ENCODE results near the gene PITPNC1. TPM values are rescaled to one million over a fixed set of nuclear protein-coding genes. Genes with fewer than 3 reads are reported as not detected.
"Not testable (repeated sequence)": the region's sequence is repeated elsewhere in the genome, so short reads cannot be mapped to it uniquely, and the experiment has no call there.

Gene PITPNC1
- 40.3 TPM for total RNA-seq (ENCODE audit: unreplicated experiment)
- long read RNA-seq, partial matches to known transcripts = 0 of 3 reads
- long read RNA-seq, other reads (novel, unspliced or antisense) = 3 of 3 reads

- peak; percentile 89 for DNase-seq
- Mint-ChIP-seq H3K27me3 (ENCODE audit: unreplicated experiment) (peaks cover 2% of the 10 kb centered on the region), H3K4me3 (ENCODE audit: unreplicated experiment) (peak within 1 kb of the TSS; percentile 92), H3K27ac (ENCODE audit: unreplicated experiment) (peak within 1 kb of the TSS; percentile 87), H3K36me3 (ENCODE audit: unreplicated experiment) (no peaks in the 10 kb centered on the region), H3K4me1 (ENCODE audit: low read depth, unreplicated experiment) (peaks cover 16% of the 10 kb centered on the region), H3K9me3 (ENCODE audit: unreplicated experiment) (peaks cover 4% of the 10 kb centered on the region)
- no peak for TF ChIP-seq CTCF (IDR thresholded peaks at IDR 0.05; ENCODE audit: partially characterized antibody, unreplicated experiment)
Observed at GRCh38 chr17:67376737-67377487, at the start of gene PITPNC1. Gene PITPNC1 (plus strand): TSS chr17:67377281.

- H3K4me1 Mint-ChIP-seq (ENCODE audit: low read depth, unreplicated experiment) = peaks cover 2% of the 10 kb centered on the region
- peaks cover 3% of the 10 kb centered on the region for H3K9me3 Mint-ChIP-seq (ENCODE audit: unreplicated experiment)
- no peak for DNase-seq
- no peak overlapping the region for H3K4me3 Mint-ChIP-seq (ENCODE audit: unreplicated experiment)
- TF ChIP-seq CTCF (IDR thresholded peaks at IDR 0.05; ENCODE audit: partially characterized antibody, unreplicated experiment) = no peak
- H3K27ac Mint-ChIP-seq (ENCODE audit: unreplicated experiment) = no peak overlapping the region
- H3K27me3 Mint-ChIP-seq (ENCODE audit: unreplicated experiment) = no peaks in the 10 kb centered on the region
- peaks cover 8% of the 10 kb centered on the region for H3K36me3 Mint-ChIP-seq (ENCODE audit: unreplicated experiment)
Observed at GRCh38 chr17:67328026-67328425, 49.1 kb upstream of the PITPNC1 start.

GRCh38 chr17:67331381-67332161 is 45.5 kb upstream of the PITPNC1 start:
- not testable (repeated sequence) for DNase-seq; H3K4me1 Mint-ChIP-seq (ENCODE audit: low read depth, unreplicated experiment); H3K4me3 Mint-ChIP-seq (ENCODE audit: unreplicated experiment); H3K27me3 Mint-ChIP-seq (ENCODE audit: unreplicated experiment); H3K9me3 Mint-ChIP-seq (ENCODE audit: unreplicated experiment); H3K36me3 Mint-ChIP-seq (ENCODE audit: unreplicated experiment); H3K27ac Mint-ChIP-seq (ENCODE audit: unreplicated experiment)

- not testable (repeated sequence) for H3K27me3 Mint-ChIP-seq (ENCODE audit: unreplicated experiment); H3K9me3 Mint-ChIP-seq (ENCODE audit: unreplicated experiment); H3K4me3 Mint-ChIP-seq (ENCODE audit: unreplicated experiment); DNase-seq; H3K27ac Mint-ChIP-seq (ENCODE audit: unreplicated experiment); H3K4me1 Mint-ChIP-seq (ENCODE audit: low read depth, unreplicated experiment); H3K36me3 Mint-ChIP-seq (ENCODE audit: unreplicated experiment)
Observed at GRCh38 chr17:67332162-67332508, 44.9 kb upstream of the PITPNC1 start.

- peaks cover 7% of the 10 kb centered on the region for H3K36me3 Mint-ChIP-seq (ENCODE audit: unreplicated experiment)
- H3K9me3 Mint-ChIP-seq (ENCODE audit: unreplicated experiment) = no peaks in the 10 kb centered on the region
- no peak overlapping the region for H3K27ac Mint-ChIP-seq (ENCODE audit: unreplicated experiment)
- TF ChIP-seq CTCF (IDR thresholded peaks at IDR 0.05; ENCODE audit: partially characterized antibody, unreplicated experiment) = no peak
- DNase-seq = no peak
- no peaks in the 10 kb centered on the region for H3K4me1 Mint-ChIP-seq (ENCODE audit: low read depth, unreplicated experiment)
- H3K27me3 Mint-ChIP-seq (ENCODE audit: unreplicated experiment) = no peaks in the 10 kb centered on the region
- H3K4me3 Mint-ChIP-seq (ENCODE audit: unreplicated experiment) = no peak overlapping the region
Observed at GRCh38 chr17:67335245-67335835, 41.7 kb upstream of the PITPNC1 start.
